ENCODE results near the gene XYLT1. TPM values are rescaled to one million over a fixed set of nuclear protein-coding genes. Genes with fewer than 3 reads are reported as not detected.
A peak's percentile ranks its signal among the peaks of the same experiment; 100 is the strongest.

The XYLT1 gene
- total and polyA plus RNA-seq, 2 of the 13 experiments (the other 11 are each of a cell fraction or from before 2014, with no cell fraction given), result not detected

DNA sequence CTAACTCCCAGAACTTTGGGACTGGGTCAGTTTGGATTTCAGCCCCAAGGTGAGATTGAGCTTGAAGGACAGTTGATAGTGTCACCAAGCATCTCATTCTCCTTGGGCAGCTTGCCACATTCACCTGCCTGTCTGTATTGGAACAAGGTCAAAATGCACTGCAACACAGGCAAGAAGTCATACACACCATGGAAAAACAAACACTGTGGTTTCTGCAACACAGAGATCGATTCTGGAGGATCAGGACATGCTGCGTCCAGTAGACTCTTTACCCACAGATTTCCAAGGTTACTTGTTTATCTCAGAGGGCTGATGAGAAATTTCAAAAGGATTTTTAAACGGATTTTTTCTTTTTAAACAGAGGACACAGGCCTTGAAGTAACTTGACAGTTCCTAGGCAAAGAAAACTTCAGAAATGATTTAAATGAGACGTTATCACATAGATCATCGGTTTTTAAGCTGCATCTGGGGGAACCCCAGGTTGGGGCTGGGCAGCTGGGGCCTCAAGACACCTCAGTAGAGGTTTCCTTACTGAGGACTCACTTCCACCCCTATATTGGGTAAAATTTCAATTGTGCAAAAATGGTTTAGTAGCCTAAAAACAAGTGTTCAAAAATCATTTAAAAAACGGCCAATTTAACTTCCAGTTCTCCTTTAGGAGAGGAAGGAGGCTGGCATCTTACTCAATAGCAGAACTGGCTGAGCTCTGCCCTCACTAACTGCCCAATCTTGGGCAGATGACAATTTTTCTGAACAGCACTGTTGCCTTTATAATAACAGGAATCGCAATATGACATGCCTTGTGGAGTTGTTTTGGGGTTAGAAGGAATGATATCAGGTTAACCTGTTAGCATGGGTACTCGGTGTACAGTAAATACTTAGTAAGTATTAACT is 299.3 kb downstream of the XYLT1 start:
- WGBS (ENCODE audit: low lambda C conversion rate), result 0% methylated on average over 8 of the region's 8 CpGs
- no peak overlapping the region for H3K27ac ChIP-seq (ENCODE audit: extremely low read length, insufficient read depth, low read length)
- H3K9ac ChIP-seq (ENCODE audit: insufficient read depth, low read depth, low read length), result no peak overlapping the region
- POLR2A ChIA-PET, result no interaction called here
- DNase-seq (ENCODE audit: low spot score) (peak; percentile 30), FAIRE-seq (peak; percentile 40), ATAC-seq (peak; percentile 88)
- intact Hi-C loops (cut with micrococcal nuclease; ENCODE audit: unreplicated experiment) (no loop called here), in situ Hi-C loops (cut with HindIII; ENCODE audit: extremely low pct_ligation_motif_present, low pct_unique_long_range_greater_than_20kb) (no loop called here)
- no peak overlapping the region for H3K4me2 ChIP-seq (ENCODE audit: low read depth, low read length)
- no peak overlapping the region for H3K4me3 ChIP-seq (replicated peaks in 1 of 3; ENCODE audit: insufficient read depth in 1 of 3, low read depth in 2 of 3, low read length in 3 of 3)
- H4K20me1 ChIP-seq (ENCODE audit: insufficient read depth, low read length), result no peaks in the 10 kb centered on the region
- H3K79me2 ChIP-seq (ENCODE audit: insufficient read depth, low read length), result no peaks in the 10 kb centered on the region
- no peak overlapping the region for H2AFZ ChIP-seq (ENCODE audit: low read length)
- no peaks in the 10 kb centered on the region for H3K9me3 ChIP-seq (ENCODE audit: low read length)
- CTCF ChIA-PET (ENCODE audit: low intra/inter-chr PET ratio, low total read pairs), result no interaction called here
- no peaks in the 10 kb centered on the region for H3K36me3 ChIP-seq (replicated peaks in 1 of 2; ENCODE audit: control insufficient read depth in 1 of 2, insufficient read depth in 2 of 2, low read length in 2 of 2)
- H3K4me1 ChIP-seq (ENCODE audit: insufficient read depth, low read length), result no peaks in the 10 kb centered on the region
- peaks cover 2 to 22% of the 10 kb centered on the region in 2 experiments; a peak in 3 of 5 replicates for H3K27me3 ChIP-seq (ENCODE audit: control insufficient read depth in 1 of 2, insufficient read depth in 2 of 2, low read length in 2 of 2)
- no TSS peak for BruUV-seq (replicated peaks)
- TF ChIP-seq HDAC1 (CRISPR knock-in tag; IDR thresholded peaks at IDR 0.05) (peak; percentile 54), ZBTB21 (CRISPR knock-in tag; IDR thresholded peaks at IDR 0.05) (no peak), NRL (CRISPR knock-in tag; IDR thresholded peaks at IDR 0.05; ENCODE audit: borderline replicate concordance) (no peak), DNMT3B (CRISPR knock-in tag; conservative IDR thresholded peaks at IDR 0.05) (no peak), ZNF33A (CRISPR knock-in tag; IDR thresholded peaks at IDR 0.05; ENCODE audit: borderline replicate concordance) (no peak), ONECUT2 (CRISPR knock-in tag; IDR thresholded peaks at IDR 0.05) (peak; percentile 89), HHEX (CRISPR knock-in tag; IDR thresholded peaks at IDR 0.05) (peak; percentile 46; the same call in 1 of the 2 replicates), FOXJ3 (CRISPR knock-in tag; IDR thresholded peaks at IDR 0.05; ENCODE audit: borderline replicate concordance) (peak; percentile 62), ZNF230 (CRISPR knock-in tag; IDR thresholded peaks at IDR 0.05) (no peak), ZNF841 (CRISPR knock-in tag; IDR thresholded peaks at IDR 0.05; ENCODE audit: borderline replicate concordance) (no peak), ZNF260 (CRISPR knock-in tag; IDR thresholded peaks at IDR 0.05; ENCODE audit: borderline replicate concordance, low read depth) (no peak)
- TF ChIP-seq, protein P1, sequence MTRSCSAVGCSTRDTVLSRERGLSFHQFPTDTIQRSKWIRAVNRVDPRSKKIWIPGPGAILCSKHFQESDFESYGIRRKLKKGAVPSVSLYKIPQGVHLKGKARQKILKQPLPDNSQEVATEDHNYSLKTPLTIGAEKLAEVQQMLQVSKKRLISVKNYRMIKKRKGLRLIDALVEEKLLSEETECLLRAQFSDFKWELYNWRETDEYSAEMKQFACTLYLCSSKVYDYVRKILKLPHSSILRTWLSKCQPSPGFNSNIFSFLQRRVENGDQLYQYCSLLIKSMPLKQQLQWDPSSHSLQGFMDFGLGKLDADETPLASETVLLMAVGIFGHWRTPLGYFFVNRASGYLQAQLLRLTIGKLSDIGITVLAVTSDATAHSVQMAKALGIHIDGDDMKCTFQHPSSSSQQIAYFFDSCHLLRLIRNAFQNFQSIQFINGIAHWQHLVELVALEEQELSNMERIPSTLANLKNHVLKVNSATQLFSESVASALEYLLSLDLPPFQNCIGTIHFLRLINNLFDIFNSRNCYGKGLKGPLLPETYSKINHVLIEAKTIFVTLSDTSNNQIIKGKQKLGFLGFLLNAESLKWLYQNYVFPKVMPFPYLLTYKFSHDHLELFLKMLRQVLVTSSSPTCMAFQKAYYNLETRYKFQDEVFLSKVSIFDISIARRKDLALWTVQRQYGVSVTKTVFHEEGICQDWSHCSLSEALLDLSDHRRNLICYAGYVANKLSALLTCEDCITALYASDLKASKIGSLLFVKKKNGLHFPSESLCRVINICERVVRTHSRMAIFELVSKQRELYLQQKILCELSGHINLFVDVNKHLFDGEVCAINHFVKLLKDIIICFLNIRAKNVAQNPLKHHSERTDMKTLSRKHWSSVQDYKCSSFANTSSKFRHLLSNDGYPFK (CRISPR knock-in tag; IDR thresholded peaks at IDR 0.05; ENCODE audit: borderline replicate concordance), result no peak
- TF ChIP-seq, protein P2, sequence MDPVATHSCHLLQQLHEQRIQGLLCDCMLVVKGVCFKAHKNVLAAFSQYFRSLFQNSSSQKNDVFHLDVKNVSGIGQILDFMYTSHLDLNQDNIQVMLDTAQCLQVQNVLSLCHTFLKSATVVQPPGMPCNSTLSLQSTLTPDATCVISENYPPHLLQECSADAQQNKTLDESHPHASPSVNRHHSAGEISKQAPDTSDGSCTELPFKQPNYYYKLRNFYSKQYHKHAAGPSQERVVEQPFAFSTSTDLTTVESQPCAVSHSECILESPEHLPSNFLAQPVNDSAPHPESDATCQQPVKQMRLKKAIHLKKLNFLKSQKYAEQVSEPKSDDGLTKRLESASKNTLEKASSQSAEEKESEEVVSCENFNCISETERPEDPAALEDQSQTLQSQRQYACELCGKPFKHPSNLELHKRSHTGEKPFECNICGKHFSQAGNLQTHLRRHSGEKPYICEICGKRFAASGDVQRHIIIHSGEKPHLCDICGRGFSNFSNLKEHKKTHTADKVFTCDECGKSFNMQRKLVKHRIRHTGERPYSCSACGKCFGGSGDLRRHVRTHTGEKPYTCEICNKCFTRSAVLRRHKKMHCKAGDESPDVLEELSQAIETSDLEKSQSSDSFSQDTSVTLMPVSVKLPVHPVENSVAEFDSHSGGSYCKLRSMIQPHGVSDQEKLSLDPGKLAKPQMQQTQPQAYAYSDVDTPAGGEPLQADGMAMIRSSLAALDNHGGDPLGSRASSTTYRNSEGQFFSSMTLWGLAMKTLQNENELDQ (CRISPR knock-in tag; IDR thresholded peaks at IDR 0.05; ENCODE audit: borderline replicate concordance), result no peak
- TF ChIP-seq, protein P3, sequence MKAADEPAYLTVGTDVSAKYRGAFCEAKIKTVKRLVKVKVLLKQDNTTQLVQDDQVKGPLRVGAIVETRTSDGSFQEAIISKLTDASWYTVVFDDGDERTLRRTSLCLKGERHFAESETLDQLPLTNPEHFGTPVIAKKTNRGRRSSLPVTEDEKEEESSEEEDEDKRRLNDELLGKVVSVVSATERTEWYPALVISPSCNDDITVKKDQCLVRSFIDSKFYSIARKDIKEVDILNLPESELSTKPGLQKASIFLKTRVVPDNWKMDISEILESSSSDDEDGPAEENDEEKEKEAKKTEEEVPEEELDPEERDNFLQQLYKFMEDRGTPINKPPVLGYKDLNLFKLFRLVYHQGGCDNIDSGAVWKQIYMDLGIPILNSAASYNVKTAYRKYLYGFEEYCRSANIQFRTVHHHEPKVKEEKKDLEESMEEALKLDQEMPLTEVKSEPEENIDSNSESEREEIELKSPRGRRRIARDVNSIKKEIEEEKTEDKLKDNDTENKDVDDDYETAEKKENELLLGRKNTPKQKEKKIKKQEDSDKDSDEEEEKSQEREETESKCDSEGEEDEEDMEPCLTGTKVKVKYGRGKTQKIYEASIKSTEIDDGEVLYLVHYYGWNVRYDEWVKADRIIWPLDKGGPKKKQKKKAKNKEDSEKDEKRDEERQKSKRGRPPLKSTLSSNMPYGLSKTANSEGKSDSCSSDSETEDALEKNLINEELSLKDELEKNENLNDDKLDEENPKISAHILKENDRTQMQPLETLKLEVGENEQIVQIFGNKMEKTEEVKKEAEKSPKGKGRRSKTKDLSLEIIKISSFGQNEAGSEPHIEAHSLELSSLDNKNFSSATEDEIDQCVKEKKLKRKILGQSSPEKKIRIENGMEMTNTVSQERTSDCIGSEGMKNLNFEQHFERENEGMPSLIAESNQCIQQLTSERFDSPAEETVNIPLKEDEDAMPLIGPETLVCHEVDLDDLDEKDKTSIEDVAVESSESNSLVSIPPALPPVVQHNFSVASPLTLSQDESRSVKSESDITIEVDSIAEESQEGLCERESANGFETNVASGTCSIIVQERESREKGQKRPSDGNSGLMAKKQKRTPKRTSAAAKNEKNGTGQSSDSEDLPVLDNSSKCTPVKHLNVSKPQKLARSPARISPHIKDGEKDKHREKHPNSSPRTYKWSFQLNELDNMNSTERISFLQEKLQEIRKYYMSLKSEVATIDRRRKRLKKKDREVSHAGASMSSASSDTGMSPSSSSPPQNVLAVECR (CRISPR knock-in tag; IDR thresholded peaks at IDR 0.05; ENCODE audit: borderline replicate concordance), result peak; percentile 36; the same call in 1 of the 2 replicates

All from HepG2 (cell line).